Left lung (tissue), 10 donors: ENCODE data around the gene SCO2. TPM values are rescaled to one million over a fixed set of nuclear protein-coding genes. Genes with fewer than 3 reads are reported as not detected.

Experiments used
- ATAC-seq: fragments of 200-7000 bp; cut with Tn5 transposase; one replicate; pipeline ENCODE4 v1.9.1; 2020; ENCODE audit warnings: moderate library complexity
- DNase-seq, 4 donors: peaks; one replicate each; pipeline ENCODE4 v3.0.0-alpha.2; 2013 to 2020
- H3K27ac ChIP-seq, 2 donors: fragments of 200-600 bp; sonication (generic) in 1 of 2; one replicate each; pipeline versions ENCODE4 v1.5.0 to v1.8.0; 2020 to 2021
- H3K27me3 ChIP-seq, 2 donors: fragments of 200-600 bp; sonication (generic) in 1 of 2; one replicate each; pipeline versions ENCODE4 v1.5.0 to v1.8.0; 2020 to 2021
- H3K36me3 ChIP-seq, 2 donors: fragments of 200-600 bp; sonication (generic) in 1 of 2; one replicate each; pipeline versions ENCODE4 v1.5.0 to v1.8.0; 2020 to 2021
- H3K4me1 ChIP-seq, 2 donors: fragments of 200-600 bp; one replicate each; pipeline ENCODE4 v1.8.0; 2021
- H3K4me3 ChIP-seq, 2 donors: fragments of 200-600 bp; sonication (generic) in 1 of 2; one replicate each; pipeline versions ENCODE4 v1.5.0 to v1.8.0; 2020 to 2021; ENCODE audit warnings: mild to moderate bottlenecking in 1 of 2
- H3K9me3 ChIP-seq, 2 donors: fragments of 200-600 bp; sonication (generic) in 1 of 2; one replicate each; pipeline versions ENCODE4 v1.5.0 to v1.8.0; 2020 to 2021
- intact Hi-C, 2 donors: fragments of 100-400 bp; cut with DNase I; formaldehyde crosslinking; loops; one replicate each; pipeline versions ENCODE4 v1.11.2 to v1.14.2; 2022
- polyA plus RNA-seq, 6 donors: library from polyadenylated mRNA; unstranded; fragments of 120-200 nt; gene quantifications; one replicate each; pipeline ENCODE4 v1.2.1, GENCODE V29; 2013; ENCODE audit not compliant: insufficient read length in 6 of 6
- total RNA-seq, 2 donors: library from RNA; stranded (reverse); fragmentation: NEBNext Ultra II Directional; extraction: Animal tissue kit (Norgen Biotek cat#: 25700); gene quantifications; one replicate each; pipeline ENCODE4 v1.2.1, GENCODE V29; 2021
- TF ChIP-seq, protein P1 (sequence below), 2 donors: fragments of 200-600 bp; sonication (generic) in 1 of 2; IDR thresholded peaks; one replicate each; pipeline versions ENCODE4 v1.5.0 to v1.8.0; 2021; ENCODE audit warnings: antibody characterized with exemption in 2 of 2
- donor health status: DM: no; HTN: yes; CAD: no.
- donor health status: DM: no; HTN: no; CAD: no.

SCO2 gene
- total and polyA plus RNA-seq, 8 donors = 1.1 to 3.3 (median 2.3) TPM; not detected in 1

- DNase-seq = peak; percentile 96 to 99 (median 98)
- peaks cover 0 to 25% of the 10 kb centered on the region in 2 donors for H3K36me3 ChIP-seq
- TF ChIP-seq, protein P1, sequence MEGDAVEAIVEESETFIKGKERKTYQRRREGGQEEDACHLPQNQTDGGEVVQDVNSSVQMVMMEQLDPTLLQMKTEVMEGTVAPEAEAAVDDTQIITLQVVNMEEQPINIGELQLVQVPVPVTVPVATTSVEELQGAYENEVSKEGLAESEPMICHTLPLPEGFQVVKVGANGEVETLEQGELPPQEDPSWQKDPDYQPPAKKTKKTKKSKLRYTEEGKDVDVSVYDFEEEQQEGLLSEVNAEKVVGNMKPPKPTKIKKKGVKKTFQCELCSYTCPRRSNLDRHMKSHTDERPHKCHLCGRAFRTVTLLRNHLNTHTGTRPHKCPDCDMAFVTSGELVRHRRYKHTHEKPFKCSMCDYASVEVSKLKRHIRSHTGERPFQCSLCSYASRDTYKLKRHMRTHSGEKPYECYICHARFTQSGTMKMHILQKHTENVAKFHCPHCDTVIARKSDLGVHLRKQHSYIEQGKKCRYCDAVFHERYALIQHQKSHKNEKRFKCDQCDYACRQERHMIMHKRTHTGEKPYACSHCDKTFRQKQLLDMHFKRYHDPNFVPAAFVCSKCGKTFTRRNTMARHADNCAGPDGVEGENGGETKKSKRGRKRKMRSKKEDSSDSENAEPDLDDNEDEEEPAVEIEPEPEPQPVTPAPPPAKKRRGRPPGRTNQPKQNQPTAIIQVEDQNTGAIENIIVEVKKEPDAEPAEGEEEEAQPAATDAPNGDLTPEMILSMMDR (IDR thresholded peaks at IDR 0.05) = no peak
- peak within 1 kb of the TSS; percentile 88 to 90 for H3K4me3 ChIP-seq
- peak; percentile 81 for ATAC-seq
- intact Hi-C loops = loop anchor here in 1 of 2 donors (10.0 kb wide), 1 partner anchor 87 kb away; no protein-coding TSS in a partner anchor
- no peaks in the 10 kb centered on the region for H3K27me3 ChIP-seq
- H3K27ac ChIP-seq = peak within 1 kb of the TSS; percentile 82 to 90
- no peaks in the 10 kb centered on the region for H3K9me3 ChIP-seq
- peaks cover 17 to 36% of the 10 kb centered on the region in 2 donors for H3K4me1 ChIP-seq
These were observed 17.2 kb downstream of the SCO2 start, which contains the start of gene NCAPH2 for GRCh38 chr22:50507991-50508884. Gene NCAPH2, plus strand, starts transcription at chr22:50508224. Its CDS starts 114 bp downstream, at chr22:50508338.

DNA sequence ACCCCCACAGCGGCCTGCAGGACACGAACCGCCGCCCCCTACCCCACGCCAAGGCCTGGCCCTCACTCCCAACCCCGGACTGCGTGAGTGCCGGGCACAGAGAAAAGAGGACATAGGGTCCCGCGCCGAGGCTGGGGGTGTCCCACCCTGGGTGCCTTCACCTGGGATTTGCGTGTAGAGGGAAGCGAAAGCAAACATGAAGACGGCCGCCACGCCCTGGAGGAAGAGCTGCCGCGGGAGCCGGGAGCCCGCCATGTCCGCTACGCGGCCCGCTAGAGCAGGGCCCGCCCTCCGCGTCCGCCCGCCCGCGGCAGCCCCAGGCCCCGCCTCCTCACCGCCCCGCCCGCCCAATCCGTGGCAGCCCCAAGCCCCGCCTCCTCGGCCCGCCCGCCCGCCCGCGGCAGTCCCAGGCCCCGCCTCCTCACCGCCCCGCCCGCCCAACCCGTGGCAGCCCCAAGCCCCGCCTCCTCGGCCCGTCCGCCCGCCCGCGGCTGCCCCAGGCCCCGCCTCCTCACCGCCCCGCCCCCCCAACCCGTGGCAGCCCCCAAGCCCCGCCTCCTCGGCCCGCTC lies 17.9 kb downstream of the SCO2 start, which contains the start of gene LMF2:
Gene LMF2 (minus strand): TSS at position 282 of the 570 bp plus-strand sequence. CDS start 27 bp downstream, at position 255.
- peak within 1 kb of the TSS; percentile 88 to 90 for H3K4me3 ChIP-seq
- DNase-seq (peak in 2 of 4 donors; percentile 92 to 99), ATAC-seq (peak; percentile 80)
- no peaks in the 10 kb centered on the region for H3K27me3 ChIP-seq
- peaks cover 17 to 35% of the 10 kb centered on the region in 2 donors for H3K4me1 ChIP-seq
- H3K36me3 ChIP-seq = peaks cover 0 to 33% of the 10 kb centered on the region in 2 donors
- TF ChIP-seq, protein P1 (IDR thresholded peaks at IDR 0.05) = no peak
- peak within 1 kb of the TSS; percentile 82 to 90 for H3K27ac ChIP-seq
- intact Hi-C loops = loop anchor here in 1 of 2 donors (10.0 kb wide), 1 partner anchor 87 kb away; no protein-coding TSS in a partner anchor
- H3K9me3 ChIP-seq = no peaks in the 10 kb centered on the region

DNA sequence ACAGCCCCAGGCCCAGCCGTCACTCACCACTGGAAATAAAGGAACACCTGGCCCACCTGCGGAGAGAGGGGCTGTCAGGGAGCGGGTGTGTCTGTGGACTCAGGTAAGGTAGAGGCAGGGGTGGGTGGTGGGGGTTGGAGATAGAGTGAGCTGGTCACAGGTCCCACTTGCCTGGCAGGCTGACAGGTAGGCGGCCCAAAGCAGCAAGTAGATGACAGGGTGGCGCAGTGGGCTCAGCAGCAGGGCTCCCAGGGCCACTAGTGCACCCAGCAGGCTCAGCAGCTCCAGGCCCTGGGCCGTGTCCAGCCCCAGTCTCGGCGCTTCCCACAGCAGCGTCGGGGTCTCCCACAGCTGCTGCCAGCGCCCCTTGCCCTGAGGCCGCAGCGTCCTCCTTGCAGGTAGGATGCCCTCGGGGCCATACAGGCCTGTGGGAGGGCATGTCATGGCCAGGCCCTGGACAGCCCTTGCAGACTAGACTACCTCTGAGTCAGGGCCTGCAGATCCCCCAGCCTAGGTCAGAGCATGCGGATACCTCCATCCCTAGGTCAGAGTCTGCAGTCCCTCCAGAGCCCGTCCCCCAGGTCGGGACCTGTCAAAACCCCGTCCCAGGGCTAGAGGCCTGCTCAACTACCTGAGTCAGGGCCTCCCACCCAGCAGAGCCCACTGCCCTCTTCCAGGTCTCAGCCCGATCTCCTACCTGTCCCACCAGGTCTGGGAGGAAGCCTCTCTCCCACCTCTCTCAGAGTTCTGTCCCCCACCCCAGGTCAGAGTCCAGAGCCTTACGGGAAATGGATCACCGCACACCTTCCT lies 18.6 kb downstream of the SCO2 start:
- H3K27ac ChIP-seq = peak overlapping the region; percentile 69 to 87
- no peaks in the 10 kb centered on the region for H3K9me3 ChIP-seq
- ATAC-seq (peak; percentile 1), DNase-seq (peak in 2 of 4 donors; percentile 54 to 80)
- peaks cover 0 to 40% of the 10 kb centered on the region in 2 donors for H3K36me3 ChIP-seq
- peak overlapping the region; percentile 88 to 90 for H3K4me3 ChIP-seq
- intact Hi-C loops = loop anchor here in 1 of 2 donors (10.0 kb wide), 1 partner anchor 88 kb away; no protein-coding TSS in a partner anchor
- peaks cover 17 to 30% of the 10 kb centered on the region in 2 donors for H3K4me1 ChIP-seq
- TF ChIP-seq, protein P1 (IDR thresholded peaks at IDR 0.05) = no peak
- no peaks in the 10 kb centered on the region for H3K27me3 ChIP-seq

DNA sequence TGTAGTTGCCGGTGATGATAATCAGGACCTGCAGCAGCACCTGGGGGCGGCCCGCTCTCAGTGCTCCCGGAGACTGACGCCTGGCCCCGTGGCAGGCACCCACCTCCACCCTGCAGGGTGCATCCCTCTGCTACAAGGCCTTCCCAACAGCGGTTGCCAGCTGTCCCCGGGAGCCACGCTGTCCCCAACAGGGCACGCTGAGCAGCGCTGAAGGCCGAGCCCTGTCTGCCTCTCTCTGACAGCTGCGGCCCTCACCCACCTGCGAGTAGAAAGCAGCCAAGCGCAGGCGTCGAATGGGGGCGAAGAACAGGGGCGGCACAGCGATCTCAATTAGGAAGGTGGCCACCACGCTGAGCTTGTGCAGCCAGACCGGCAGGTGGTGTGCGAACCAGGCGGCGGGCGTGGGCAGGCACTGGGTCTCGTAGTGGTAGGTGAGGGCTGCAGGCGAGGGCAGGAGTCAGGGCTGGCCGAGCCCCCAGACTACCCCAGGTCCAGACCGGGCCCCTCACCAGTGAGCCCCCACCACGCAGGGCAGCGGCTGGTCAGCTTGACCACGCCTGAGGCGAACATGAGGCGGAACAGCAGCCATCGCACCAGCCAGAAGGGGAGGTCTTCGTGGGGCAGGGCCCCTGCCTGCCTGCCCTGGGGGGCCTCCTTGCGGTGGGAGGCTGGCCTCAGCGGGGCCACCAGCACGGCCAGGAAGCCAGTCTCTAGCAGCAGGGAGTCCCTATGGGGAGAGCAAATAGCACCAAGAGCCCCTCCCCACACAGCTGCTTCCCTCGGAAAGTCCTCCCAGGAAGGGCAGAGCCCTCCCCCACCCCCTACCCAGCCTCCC lies 19.4 kb downstream of the SCO2 start:
- ATAC-seq = no peak
- H3K9me3 ChIP-seq = no peaks in the 10 kb centered on the region
- H3K27ac ChIP-seq = no peak overlapping the region
- H3K27me3 ChIP-seq = no peaks in the 10 kb centered on the region
- H3K4me1 ChIP-seq = peaks cover 17 to 30% of the 10 kb centered on the region in 2 donors
- H3K36me3 ChIP-seq = peaks cover 0 to 42% of the 10 kb centered on the region in 2 donors
- intact Hi-C loops = loop anchor here in 1 of 2 donors (10.0 kb wide), 1 partner anchor 89 kb away; no protein-coding TSS in a partner anchor
- H3K4me3 ChIP-seq = peak overlapping the region; percentile 88 to 90
- TF ChIP-seq, protein P1 (IDR thresholded peaks at IDR 0.05) = no peak
- DNase-seq = peak in 1 of 4 donors; percentile 80
